Mesenteric fat pad (tissue), 1 donor: ENCODE measurements around the gene NTNG2. TPM values are rescaled to one million over a fixed set of nuclear protein-coding genes. Genes with fewer than 3 reads are reported as not detected.
"Not testable (repeated sequence)": the region's sequence is repeated elsewhere in the genome, so short reads cannot be mapped to it uniquely, and the experiment has no call there.

ENCODE experiments used
- DNase-seq: peaks from one replicate; pipeline ENCODE4 v3.0.0-alpha.2; 2020; ENCODE audit warnings: low spot score
- long read RNA-seq: library from polyadenylated mRNA; unstranded; transcript quantifications from one replicate; pipeline ENCODE4 v2.0.0, GENCODE V29; 2020
- total RNA-seq: library from RNA; stranded (reverse); fragmentation: NEBNext Ultra II Directional; extraction: Animal tissue kit (Norgen Biotek cat#: 25700); gene quantifications from one replicate; pipeline ENCODE4 v1.2.1, GENCODE V29; 2021
- donor health status: DM: yes; HTN: yes; CAD: no.

NTNG2 gene
- 2.0 TPM for total RNA-seq
- long read RNA-seq, result 0 reads

- no peak for DNase-seq
Observed at GRCh38 chr9:132161743-132162184, at the start of gene NTNG2. TSS of gene NTNG2 (plus strand) at chr9:132162058. CDS start at chr9:132166832, 4,774 bp downstream.

- no peak for DNase-seq
Observed at GRCh38 chr9:132114102-132114707, 47.7 kb upstream of the NTNG2 start.

DNA sequence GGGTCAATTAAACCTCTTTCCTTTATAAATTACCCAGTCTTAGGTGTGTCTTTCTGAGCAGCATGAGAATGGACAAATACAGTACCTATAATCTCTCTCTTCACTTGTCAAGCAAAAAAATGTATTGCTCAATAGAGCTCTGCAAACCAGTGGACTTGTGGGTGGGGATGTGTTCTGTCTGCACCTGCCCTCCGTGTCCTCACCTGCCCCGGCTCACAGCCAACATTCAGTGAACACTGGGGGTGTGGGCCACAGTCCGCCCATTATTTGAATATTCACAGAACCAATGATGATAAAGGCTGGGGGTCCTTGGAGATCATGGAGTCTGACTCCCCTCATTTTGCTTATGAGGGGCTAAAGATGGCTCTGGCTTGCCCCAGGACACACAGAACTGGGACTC is 45.3 kb upstream of the NTNG2 start:
- no peak for DNase-seq

GRCh38 chr9:132117694-132118093 is 44.2 kb upstream of the NTNG2 start:
- no peak for DNase-seq

DNA sequence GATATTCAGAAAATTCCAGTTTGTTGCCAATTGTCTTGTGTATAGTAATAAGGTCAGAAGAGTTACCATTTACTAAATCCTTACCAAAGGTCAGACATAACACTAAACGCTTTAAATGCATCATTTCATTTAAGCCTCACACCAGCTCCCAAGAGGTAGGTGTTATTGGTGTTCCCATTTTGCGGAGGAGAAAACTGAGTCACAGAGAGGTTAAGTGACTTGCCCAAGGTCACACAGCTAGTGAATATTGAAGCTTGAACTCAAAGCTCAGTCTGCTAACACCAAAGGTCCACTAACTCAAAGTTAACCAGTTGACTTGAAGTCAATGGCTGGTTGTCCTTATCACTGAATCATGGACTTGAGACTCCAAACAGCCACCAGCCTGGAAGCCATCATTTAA is 40.8 kb upstream of the NTNG2 start:
- no peak for DNase-seq

DNA sequence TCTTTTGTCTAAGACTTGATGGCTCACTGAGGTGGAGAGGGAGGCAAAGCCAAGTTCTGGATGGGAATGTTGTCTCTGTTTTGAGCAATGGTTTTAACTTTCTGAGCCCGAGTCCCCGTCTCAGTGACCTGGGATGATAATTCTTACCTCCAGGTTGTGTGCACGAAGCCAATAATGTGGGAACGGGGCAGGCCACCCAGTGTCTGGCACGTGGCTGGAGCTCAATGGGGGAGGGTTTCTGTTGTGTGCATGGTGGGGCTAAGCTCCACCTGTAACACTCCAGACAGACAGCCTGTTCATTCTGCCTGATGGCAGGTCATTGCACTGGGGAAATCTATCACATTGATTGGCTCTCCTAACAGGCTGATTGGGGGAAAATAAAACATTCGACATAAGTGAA is 37.1 kb upstream of the NTNG2 start:
- no peak for DNase-seq

DNA sequence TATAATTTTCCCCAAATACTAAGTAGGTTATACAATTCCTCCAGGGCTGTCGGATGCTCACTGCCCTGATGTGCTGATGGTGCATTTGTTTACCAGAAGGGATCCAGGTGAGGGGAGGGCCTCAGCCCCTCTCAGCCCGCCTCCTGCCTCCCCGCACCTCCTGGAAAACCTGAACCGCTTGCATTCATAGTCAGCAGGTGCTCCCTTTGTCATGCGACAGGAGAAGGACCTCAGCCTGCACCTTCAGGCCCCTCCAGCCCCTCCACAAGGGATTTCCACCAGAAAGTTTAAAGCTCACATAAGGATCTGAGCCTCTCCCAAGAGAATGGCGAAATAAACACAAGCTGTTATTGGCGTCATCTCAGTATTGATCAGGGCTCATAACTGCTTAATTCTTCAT is 36.5 kb upstream of the NTNG2 start:
- DNase-seq, result no peak

DNA sequence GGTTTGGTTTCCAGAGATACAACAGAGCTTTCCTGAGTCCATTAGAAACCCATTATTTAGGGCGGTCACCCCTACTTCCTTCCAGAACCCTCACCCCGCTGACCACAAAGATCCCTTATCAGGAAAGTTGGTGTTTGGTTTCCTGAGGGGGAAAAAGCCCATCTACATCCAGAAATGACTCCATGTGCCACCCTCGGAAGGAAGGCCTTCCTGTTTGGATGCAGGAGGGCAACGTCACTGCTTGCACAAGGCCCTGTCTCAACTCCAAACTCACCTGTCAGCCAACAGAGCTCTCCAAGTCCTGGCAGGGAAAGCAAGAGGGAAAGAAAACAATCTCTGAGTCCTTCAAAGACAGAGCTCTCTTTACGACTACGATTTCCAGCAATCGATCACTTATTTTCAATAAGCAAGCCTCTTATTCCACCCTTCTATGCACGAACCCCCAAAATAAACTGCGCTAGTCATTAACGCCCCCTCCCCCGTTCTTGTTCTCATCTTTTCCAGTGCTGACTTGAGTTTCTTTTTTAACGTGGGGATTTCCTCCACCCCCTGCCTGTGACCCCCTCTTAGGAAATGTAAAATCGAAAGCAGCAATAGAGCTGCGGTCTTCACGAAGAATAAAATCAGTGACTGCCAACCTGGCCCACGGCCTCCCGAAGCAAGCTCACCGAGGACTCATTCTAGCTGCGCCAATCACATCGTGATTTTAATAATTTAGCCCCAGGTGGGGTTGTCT is 35.7 kb upstream of the NTNG2 start:
- no peak for DNase-seq

GRCh38 chr9:132126680-132127236 is 35.1 kb upstream of the NTNG2 start:
- no peak for DNase-seq

DNA sequence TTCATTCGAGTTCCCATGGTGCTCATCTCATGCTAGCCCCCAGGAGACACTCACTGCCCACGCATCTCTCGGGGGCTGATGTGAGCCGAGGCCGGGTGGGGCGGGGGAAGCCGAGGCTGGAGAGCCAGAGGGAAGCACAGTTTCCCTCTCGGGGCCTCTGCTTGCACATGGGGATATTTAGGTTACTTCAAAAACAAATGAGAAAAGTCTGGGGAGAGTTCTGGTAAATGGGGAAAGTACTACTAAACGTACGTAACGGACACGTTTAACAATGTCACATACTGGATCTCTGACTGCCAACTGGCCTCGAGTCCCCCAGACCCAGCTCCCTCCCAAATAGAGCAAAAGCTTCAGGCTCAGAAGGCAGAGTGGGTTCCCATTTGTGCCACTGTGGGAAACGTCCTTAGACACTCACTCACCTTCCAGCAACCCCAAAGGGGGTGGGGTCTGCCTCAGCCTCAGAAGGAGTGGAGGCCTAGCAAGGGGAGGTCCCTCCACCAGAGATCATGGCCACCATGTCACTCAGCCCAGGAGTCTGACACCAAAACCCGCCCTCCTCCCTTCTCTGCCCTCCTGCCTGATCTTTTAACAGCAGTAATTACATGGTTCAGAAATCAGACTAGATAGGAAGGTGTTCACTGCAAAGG is 33.8 kb upstream of the NTNG2 start:
- DNase-seq, result no peak

- DNase-seq, result no peak
Observed at GRCh38 chr9:132129535-132129934, 32.3 kb upstream of the NTNG2 start.

DNA sequence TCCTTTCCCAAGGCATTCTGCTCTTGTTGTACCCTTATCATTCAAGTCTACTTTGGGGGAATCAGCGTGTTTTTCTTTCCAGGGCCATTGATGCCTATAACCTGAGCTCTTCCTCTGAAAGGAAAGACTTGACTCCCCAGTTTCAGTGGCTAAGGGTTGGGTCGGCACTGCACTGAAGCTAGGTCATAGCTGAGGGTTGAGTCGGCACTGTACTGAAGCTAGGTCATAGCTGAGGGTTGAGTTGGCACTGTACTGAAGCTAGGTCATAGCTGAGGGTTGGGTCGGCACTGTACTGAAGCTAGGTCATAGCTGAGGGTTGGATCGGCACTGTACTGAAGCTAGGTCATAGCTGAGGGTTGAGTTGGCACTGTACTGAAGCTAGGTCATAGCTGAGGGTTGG is 27.8 kb upstream of the NTNG2 start:
- not testable (repeated sequence) for DNase-seq

DNA sequence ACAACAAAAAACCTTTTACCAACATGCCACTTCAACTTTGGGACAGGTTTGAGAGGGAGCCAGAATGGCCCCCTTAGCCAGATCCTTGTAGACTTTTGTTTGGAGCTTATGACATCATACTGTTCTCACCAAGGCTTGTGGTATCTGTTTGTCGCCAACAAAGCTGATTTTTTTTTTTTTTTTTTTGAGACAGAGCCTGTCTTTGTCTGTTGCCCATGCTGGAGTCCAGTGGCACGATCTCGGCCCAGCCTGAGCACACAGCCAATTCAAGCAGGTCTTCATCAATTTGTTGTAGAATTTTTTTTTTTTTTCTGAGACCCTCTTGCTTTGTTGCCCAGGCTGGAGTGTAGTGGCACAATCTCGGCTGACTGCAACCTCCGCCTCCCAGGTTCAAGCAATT is 26.4 kb upstream of the NTNG2 start:
- no peak for DNase-seq

DNA sequence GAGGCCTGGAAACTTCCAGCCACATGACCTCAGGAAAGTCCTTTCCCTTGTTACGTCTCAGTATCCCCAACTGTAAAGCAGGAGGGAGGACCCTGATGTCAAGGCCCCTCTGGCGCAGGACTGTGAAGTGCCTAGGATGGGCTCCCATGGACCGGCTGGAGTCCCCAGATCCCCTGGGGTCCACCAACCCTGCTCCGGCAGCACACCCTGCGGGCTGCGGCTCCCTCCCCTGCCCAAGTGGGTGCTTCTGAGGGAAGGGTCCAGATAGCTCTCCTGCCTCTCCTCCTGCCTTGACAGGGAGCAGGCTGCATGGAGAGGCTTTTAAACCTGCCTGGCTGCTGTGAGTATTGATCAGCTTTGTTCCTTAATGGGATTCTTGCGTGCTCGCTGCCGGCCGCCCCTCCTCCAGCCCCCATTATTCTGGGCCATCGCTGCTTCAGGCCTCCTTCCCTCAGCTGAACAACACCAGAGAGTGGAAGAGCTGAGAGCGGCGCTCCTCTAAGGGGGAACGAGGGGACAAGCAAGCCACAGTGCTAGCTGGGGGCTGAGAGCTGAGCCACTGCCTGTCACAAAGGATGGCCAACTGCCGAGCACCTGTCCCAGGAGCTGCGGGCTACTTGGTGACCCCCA is 25.6 kb upstream of the NTNG2 start:
- no peak for DNase-seq

- no peak for DNase-seq
Observed at GRCh38 chr9:132141344-132141947, 20.4 kb upstream of the NTNG2 start.

DNA sequence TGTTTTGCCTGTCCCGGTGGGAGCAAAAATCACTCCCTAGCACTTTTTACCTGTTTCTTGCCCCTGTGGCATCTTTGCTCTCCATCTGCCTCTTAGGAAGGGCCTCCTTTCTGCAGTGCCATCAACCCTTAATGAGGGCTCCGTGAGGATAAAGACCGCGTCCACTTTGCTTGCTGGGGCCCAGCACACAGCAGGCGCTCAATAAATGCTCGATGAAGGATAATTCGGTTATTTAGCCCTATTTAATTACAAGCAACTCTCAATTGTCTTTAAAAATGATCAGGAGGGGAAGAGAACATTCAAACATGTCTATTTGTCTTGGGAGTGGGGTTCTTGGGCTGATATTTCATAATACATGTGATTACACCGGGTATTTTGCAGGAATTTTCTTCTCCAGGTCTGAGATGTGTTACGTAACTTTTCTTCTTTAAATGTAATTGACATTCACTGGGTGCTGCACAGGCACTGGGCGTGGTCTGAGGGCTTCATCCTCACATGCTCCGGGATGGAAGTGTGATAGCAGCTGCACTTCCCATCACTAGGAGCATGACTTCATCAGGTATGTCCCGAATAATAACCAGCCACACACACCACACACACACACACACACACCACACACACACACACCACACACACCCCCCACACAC is 19.8 kb upstream of the NTNG2 start:
- DNase-seq, result no peak

- no peak for DNase-seq
Observed at GRCh38 chr9:132142924-132143323, 18.9 kb upstream of the NTNG2 start.

DNA sequence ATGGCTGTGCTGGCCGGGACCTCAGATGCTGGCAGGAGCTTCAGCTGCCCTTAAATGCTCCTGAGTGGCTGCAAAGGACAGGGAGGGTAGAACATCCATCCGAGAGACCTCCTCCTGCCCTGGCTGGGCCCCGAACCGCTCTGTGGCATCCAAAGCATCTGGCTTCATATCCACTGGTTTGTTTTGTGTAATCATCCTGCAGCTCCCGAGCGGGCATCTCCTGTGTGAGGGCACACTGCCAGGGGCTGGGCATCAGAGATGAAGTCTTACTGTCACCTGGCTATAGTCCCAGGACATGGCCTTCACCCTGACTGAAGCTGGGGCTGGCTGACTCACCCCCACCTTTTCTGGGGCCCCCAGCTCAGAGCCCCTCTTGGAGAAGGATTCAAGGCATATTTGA is 18.5 kb upstream of the NTNG2 start:
- DNase-seq, result no peak

DNA sequence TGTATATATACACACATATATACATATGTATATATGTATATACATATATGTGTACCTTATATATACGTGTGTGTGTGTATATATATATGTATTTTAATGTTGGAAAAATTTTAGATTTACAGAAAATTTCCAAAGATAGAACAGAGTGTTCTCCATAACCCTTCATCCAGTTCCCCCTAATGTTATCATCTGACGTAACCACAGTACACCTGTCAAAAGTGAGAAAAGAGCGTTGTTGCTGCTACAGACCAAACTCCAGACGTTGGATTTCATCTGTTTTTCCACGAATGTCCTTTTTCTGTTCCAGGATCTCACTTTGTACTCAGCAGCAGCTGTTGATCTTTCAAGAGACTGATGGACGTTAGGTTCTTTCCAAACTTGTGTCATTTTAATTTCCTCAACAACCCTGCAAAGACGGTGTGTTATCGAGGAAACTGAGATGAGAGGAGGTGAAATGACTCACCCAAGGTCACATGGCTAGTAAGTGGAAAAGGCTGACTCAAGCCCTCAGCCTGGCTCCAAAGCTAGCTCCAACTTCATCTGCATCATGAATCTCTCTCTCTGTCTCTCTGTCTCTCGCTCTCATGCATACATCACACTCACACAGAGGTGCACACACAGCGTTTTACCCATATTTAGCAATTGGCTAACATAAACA is 17.0 kb upstream of the NTNG2 start:
- no peak for DNase-seq

DNA sequence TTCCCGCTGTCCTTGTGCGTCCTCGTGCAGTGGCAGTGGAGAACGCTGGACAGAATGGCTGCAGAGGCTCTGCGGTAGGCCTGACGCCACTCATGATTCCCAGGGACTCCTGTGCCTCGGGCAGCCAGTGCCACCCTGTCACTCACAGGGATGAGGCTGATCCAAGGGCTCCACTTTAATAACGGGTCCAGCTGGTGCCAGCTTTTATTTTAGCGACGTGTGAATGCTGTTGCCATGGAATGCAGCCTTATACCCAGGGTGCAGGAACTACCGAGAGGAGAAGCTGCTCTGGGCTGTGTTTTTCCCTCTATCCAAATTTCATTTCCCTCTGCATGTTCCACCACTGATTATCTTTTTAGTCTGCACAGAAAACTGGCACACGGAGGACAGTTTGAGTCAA is 15.8 kb upstream of the NTNG2 start:
- no peak for DNase-seq
